Measurements from ENCODE around the gene PTPRD. TPM values are rescaled to one million over a fixed set of nuclear protein-coding genes. Genes with fewer than 3 reads are reported as not detected.

The PTPRD gene
- total and polyA plus RNA-seq, 2 of the 4 experiments (the other 2 are of a cell fraction) = 0.07 to 0.18 TPM

DNA sequence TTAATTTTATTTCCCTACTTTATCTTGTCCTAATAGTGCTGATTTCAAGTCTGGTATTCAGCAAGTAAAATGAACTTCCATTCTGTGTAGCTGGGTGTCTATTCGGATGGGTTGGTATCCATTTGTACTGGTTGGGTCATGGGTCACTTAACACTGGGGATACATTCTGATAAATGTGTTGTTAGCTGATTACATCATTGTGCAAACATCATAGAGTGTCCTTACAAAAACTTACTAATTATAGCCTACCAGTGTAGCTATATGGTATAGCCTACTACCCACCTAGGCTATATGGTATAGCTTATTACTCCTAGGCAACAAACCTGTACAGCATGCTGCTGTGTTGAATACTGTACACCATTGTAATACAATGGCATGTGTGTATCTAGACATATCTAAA is 1439.5 kb downstream of the PTPRD start:
- no peak overlapping the region for H2BK15ac ChIP-seq (ENCODE audit: low read depth, low read length)
- H2AK5ac ChIP-seq (ENCODE audit: low read depth, low read length) = no peak overlapping the region
- ATAC-seq (ENCODE audit: low read depth) = no peak
- no peak overlapping the region for H2BK5ac ChIP-seq (ENCODE audit: low read depth, low read length, poor library complexity, severe bottlenecking)
- H2AK9ac ChIP-seq (replicated peaks; ENCODE audit: low read depth, low read length, poor library complexity) = no peak overlapping the region
- no peak overlapping the region for H3K56ac ChIP-seq (ENCODE audit: extremely low read depth, insufficient read depth, low read length)
- no peaks in the 10 kb centered on the region for H3K27me3 ChIP-seq (ENCODE audit: control insufficient read depth, insufficient read depth, low read length)
- no peaks in the 10 kb centered on the region for H3K36me3 ChIP-seq (ENCODE audit: control insufficient read depth, insufficient read depth, low read length)
- no peaks in the 10 kb centered on the region; the same call in 1 of the 2 replicates for H3K9me3 ChIP-seq (ENCODE audit: control insufficient read depth, insufficient read depth, low read length)
- no peaks in the 10 kb centered on the region for H3K4me1 ChIP-seq (ENCODE audit: control insufficient read depth, insufficient read depth, low read length)
- CTCF ChIA-PET = no interaction called here
- no peak overlapping the region for H3K9ac ChIP-seq (ENCODE audit: low read depth, low read length)
- no peaks in the 10 kb centered on the region for H3K9me1 ChIP-seq (ENCODE audit: insufficient read depth, low read length)
- no peak overlapping the region for H2AFZ ChIP-seq (replicated peaks; ENCODE audit: low read length, poor library complexity)
- in situ Hi-C loops (cut with MboI; ENCODE audit: low sequenced_read_pairs) (no loop called here), intact Hi-C loops (cut with micrococcal nuclease) (no loop called here), dilution Hi-C loops (cut with HindIII; ENCODE audit: low sequenced_read_pairs, unreplicated experiment) (no loop called here)
- no peak for DNase-seq
- H4K91ac ChIP-seq (ENCODE audit: insufficient read depth, low read depth, low read length) = no peak overlapping the region
- no peak overlapping the region for H2BK20ac ChIP-seq (ENCODE audit: low read depth, low read length)
- POLR2A ChIA-PET (ENCODE audit: unreplicated experiment) = no interaction called here
- no peak overlapping the region for H3K23ac ChIP-seq (ENCODE audit: low read depth, low read length)
- no CpG with 5 or more reads among the region's 1 CpG for WGBS, 2 experiments (ENCODE audit: extremely low coverage in 2 of 2, insufficient read length in 1 of 2)
- no peak overlapping the region for H3K4me3 ChIP-seq (ENCODE audit: insufficient read depth, low read depth, low read length)
- H4K5ac ChIP-seq (ENCODE audit: low read depth, low read length) = no peak overlapping the region
- no peak overlapping the region for H3K18ac ChIP-seq (ENCODE audit: low read depth, low read length)
- no peak overlapping the region for H3K4me2 ChIP-seq (ENCODE audit: low read depth, low read length)
- TF ChIP-seq MXI1 (IDR thresholded peaks at IDR 0.05; ENCODE audit: borderline replicate concordance, low read depth, low read length) (no peak), RFX5 (IDR thresholded peaks at IDR 0.05; ENCODE audit: low read depth, low read length) (no peak), CHD1 (IDR thresholded peaks at IDR 0.05; ENCODE audit: low read depth, low read length) (no peak), MAFK (IDR thresholded peaks at IDR 0.05; ENCODE audit: low read depth, low read length) (no peak), NFE2L2 (IDR thresholded peaks at IDR 0.05; ENCODE audit: low read depth, low read length) (no peak), CEBPB (IDR thresholded peaks at IDR 0.05; ENCODE audit: low read depth, low read length) (no peak), FOS (IDR thresholded peaks at IDR 0.05; ENCODE audit: low read depth, low read length) (no peak), POLR2A (IDR thresholded peaks at IDR 0.05; ENCODE audit: low read depth, low read length) (no peak), SMC3 (IDR thresholded peaks at IDR 0.05; ENCODE audit: low read depth, low read length) (no peak), BHLHE40 (IDR thresholded peaks at IDR 0.05; ENCODE audit: low read depth, low read length) (no peak), MAZ (IDR thresholded peaks at IDR 0.05; ENCODE audit: borderline replicate concordance, low read depth, low read length) (no peak)
- TF ChIP-seq, protein P1, sequence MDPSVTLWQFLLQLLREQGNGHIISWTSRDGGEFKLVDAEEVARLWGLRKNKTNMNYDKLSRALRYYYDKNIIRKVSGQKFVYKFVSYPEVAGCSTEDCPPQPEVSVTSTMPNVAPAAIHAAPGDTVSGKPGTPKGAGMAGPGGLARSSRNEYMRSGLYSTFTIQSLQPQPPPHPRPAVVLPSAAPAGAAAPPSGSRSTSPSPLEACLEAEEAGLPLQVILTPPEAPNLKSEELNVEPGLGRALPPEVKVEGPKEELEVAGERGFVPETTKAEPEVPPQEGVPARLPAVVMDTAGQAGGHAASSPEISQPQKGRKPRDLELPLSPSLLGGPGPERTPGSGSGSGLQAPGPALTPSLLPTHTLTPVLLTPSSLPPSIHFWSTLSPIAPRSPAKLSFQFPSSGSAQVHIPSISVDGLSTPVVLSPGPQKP (IDR thresholded peaks at IDR 0.05; ENCODE audit: borderline replicate concordance, low read depth, low read length) = no peak
- TF ChIP-seq, protein P2, sequence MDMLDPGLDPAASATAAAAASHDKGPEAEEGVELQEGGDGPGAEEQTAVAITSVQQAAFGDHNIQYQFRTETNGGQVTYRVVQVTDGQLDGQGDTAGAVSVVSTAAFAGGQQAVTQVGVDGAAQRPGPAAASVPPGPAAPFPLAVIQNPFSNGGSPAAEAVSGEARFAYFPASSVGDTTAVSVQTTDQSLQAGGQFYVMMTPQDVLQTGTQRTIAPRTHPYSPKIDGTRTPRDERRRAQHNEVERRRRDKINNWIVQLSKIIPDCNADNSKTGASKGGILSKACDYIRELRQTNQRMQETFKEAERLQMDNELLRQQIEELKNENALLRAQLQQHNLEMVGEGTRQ (IDR thresholded peaks at IDR 0.05; ENCODE audit: low read depth, low read length) = no peak
- TF ChIP-seq, protein P3, sequence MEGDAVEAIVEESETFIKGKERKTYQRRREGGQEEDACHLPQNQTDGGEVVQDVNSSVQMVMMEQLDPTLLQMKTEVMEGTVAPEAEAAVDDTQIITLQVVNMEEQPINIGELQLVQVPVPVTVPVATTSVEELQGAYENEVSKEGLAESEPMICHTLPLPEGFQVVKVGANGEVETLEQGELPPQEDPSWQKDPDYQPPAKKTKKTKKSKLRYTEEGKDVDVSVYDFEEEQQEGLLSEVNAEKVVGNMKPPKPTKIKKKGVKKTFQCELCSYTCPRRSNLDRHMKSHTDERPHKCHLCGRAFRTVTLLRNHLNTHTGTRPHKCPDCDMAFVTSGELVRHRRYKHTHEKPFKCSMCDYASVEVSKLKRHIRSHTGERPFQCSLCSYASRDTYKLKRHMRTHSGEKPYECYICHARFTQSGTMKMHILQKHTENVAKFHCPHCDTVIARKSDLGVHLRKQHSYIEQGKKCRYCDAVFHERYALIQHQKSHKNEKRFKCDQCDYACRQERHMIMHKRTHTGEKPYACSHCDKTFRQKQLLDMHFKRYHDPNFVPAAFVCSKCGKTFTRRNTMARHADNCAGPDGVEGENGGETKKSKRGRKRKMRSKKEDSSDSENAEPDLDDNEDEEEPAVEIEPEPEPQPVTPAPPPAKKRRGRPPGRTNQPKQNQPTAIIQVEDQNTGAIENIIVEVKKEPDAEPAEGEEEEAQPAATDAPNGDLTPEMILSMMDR (conservative IDR thresholded peaks at IDR 0.05; ENCODE audit: low read depth, low read length) = no peak
- BruUV-seq (replicated peaks) = no TSS peak
- H3K27ac ChIP-seq (ENCODE audit: insufficient read depth, low read length) = no peak overlapping the region
- H3K4ac ChIP-seq (ENCODE audit: low read depth, low read length) = no peak overlapping the region
- H2BK120ac ChIP-seq (ENCODE audit: low read depth, low read length) = no peak overlapping the region
- H3K14ac ChIP-seq (replicated peaks; ENCODE audit: low read depth, low read length) = no peak overlapping the region
- no peaks in the 10 kb centered on the region for H4K20me1 ChIP-seq (ENCODE audit: insufficient read depth, low read length)
- no peaks in the 10 kb centered on the region for H3K79me1 ChIP-seq (ENCODE audit: low read depth in 1 of 2, low read length in 2 of 2)
- no peak overlapping the region for H4K8ac ChIP-seq (ENCODE audit: low read depth in 2 of 2, low read length in 2 of 2)
